Right renal pelvis (tissue), 4 donors: ENCODE results near the gene NLK. TPM values are rescaled to one million over a fixed set of nuclear protein-coding genes. Genes with fewer than 3 reads are reported as not detected.
"Not testable (repeated sequence)": the region's sequence is repeated elsewhere in the genome, so short reads cannot be mapped to it uniquely, and the experiment has no call there.

Experiments
- DNase-seq, 4 donors: peaks; one replicate each; pipeline ENCODE4 v3.0.0-alpha.2; 2013; ENCODE audit warnings: low read depth in 4 of 4, low spot score in 3 of 4, missing footprints in 1 of 4
- polyA plus RNA-seq, 4 donors: library from polyadenylated mRNA; unstranded; fragments of 120-200 nt; gene quantifications; one replicate each; pipeline ENCODE4 v1.2.1, GENCODE V29; 2013; ENCODE audit not compliant: insufficient read length in 4 of 4

The NLK gene
- polyA plus RNA-seq, 4 donors: 49.2 to 63.0 (median 53.7) TPM

- no peak for DNase-seq
Measured at GRCh38 chr17:28144019-28144418, 101.5 kb downstream of the NLK start.

- DNase-seq: no peak
Measured at GRCh38 chr17:28145348-28145747, 102.9 kb downstream of the NLK start.

GRCh38 chr17:28147017-28147416, 104.5 kb downstream of the NLK start:
- DNase-seq: no peak

GRCh38 chr17:28151001-28151400, 108.5 kb downstream of the NLK start:
- no peak for DNase-seq

GRCh38 chr17:28154214-28154613, 111.7 kb downstream of the NLK start:
- no peak for DNase-seq

GRCh38 chr17:28155405-28155804, 112.9 kb downstream of the NLK start:
- DNase-seq: not testable (repeated sequence)

GRCh38 chr17:28159004-28159403, 116.5 kb downstream of the NLK start:
- no peak for DNase-seq

GRCh38 chr17:28159924-28160323, 117.4 kb downstream of the NLK start:
- no peak for DNase-seq

GRCh38 chr17:28160610-28161009, 118.1 kb downstream of the NLK start:
- no peak for DNase-seq

- no peak for DNase-seq
Measured at GRCh38 chr17:28161311-28161710, 118.8 kb downstream of the NLK start.

GRCh38 chr17:28166478-28166877, 124.0 kb downstream of the NLK start:
- DNase-seq: no peak

GRCh38 chr17:28169621-28170349, 127.3 kb downstream of the NLK start:
- DNase-seq: no peak

- DNase-seq: no peak
Measured at GRCh38 chr17:28170771-28171170, 128.3 kb downstream of the NLK start.

GRCh38 chr17:28173031-28173561, 130.6 kb downstream of the NLK start:
- DNase-seq: no peak

- peak in 2 of 4 donors; percentile 18 to 33 for DNase-seq
Measured at GRCh38 chr17:28173801-28174200, 131.3 kb downstream of the NLK start.

GRCh38 chr17:28174352-28175046, 132.0 kb downstream of the NLK start:
- DNase-seq: no peak

GRCh38 chr17:28177351-28177750, 134.9 kb downstream of the NLK start:
- DNase-seq: no peak

- DNase-seq: no peak
Measured at GRCh38 chr17:28178800-28179199, 136.3 kb downstream of the NLK start.

- no peak for DNase-seq
Measured at GRCh38 chr17:28180449-28180848, 138.0 kb downstream of the NLK start.

GRCh38 chr17:28181568-28181967, 139.1 kb downstream of the NLK start:
- no peak for DNase-seq

GRCh38 chr17:28182559-28182958, 140.1 kb downstream of the NLK start:
- DNase-seq: no peak

GRCh38 chr17:28185658-28186057, 143.2 kb downstream of the NLK start:
- DNase-seq: no peak
